HL-60 (cell line): Measurements from ENCODE around the gene NEFH.

Experiments
- DNase-seq, 2 experiments: peaks; one replicate each; pipeline ENCODE4 v3.0.0-alpha.2; 2010 to 2020; ENCODE audit warnings: low read depth in 1 of 2, low spot score in 1 of 2
- H3K27ac ChIP-seq: fragments of 250-450 bp; sonication (Bioruptor Pico); replicated peaks from 2 replicates; pipeline ENCODE4 v1.5.1; 2020; ENCODE audit warnings: mild to moderate bottlenecking, moderate library complexity
- H3K27me3 ChIP-seq: fragments of 250-450 bp; sonication (Bioruptor Pico); 2 replicates; pipeline ENCODE4 v1.5.1; 2021; ENCODE audit warnings: mild to moderate bottlenecking, moderate library complexity; ENCODE audit not compliant: insufficient read depth, poor library complexity, severe bottlenecking
- H3K4me3 ChIP-seq: replicated peaks from 2 replicates; pipeline ENCODE4 v1.5.1; 2011; ENCODE audit warnings: mild to moderate bottlenecking, control low read depth, low read length; ENCODE audit not compliant: insufficient read depth
- CTCF ChIP-seq: IDR thresholded peaks from one replicate; pipeline ENCODE4 v1.5.1; 2011; ENCODE audit warnings: low read length, control low read depth, inconsistent platforms; ENCODE audit not compliant: insufficient read depth
- GABPA ChIP-seq: IDR thresholded peaks from 2 replicates; pipeline ENCODE4 v1.6.1; 2012; ENCODE audit warnings: low read depth
- POLR2AphosphoS5 ChIP-seq: IDR thresholded peaks from 2 replicates; pipeline ENCODE4 v1.6.1; 2012; ENCODE audit warnings: low read depth
- REST ChIP-seq: IDR thresholded peaks from 2 replicates; pipeline ENCODE4 v1.6.1; 2012; ENCODE audit warnings: low read depth; ENCODE audit not compliant: insufficient replicate concordance
- SPI1 ChIP-seq: IDR thresholded peaks from 2 replicates; pipeline ENCODE4 v1.6.1; 2012; ENCODE audit warnings: low read depth, mild to moderate bottlenecking, borderline replicate concordance
- long read RNA-seq: library from polyadenylated mRNA; unstranded; transcript quantifications from one replicate; pipeline ENCODE4 v2.0.0, GENCODE V29; 2020

The NEFH gene
- long read RNA-seq = 0 reads

GRCh38 chr22:29479417-29480261 is at the start of gene NEFH:
Gene NEFH, plus strand, starts transcription at chr22:29480218. Its CDS starts 45 bp downstream, at chr22:29480263.
- no peak for DNase-seq
- Histone ChIP-seq H3K4me3 (peak within 1 kb of the TSS; percentile 35), H3K27ac (peak within 1 kb of the TSS; percentile 59), H3K27me3 (no peaks in the 10 kb centered on the region)
- TF ChIP-seq REST (no peak), GABPA (no peak), POLR2AphosphoS5 (no peak), CTCF (no peak), SPI1 (no peak)

- no peak for DNase-seq
- Histone ChIP-seq H3K27ac (no peak overlapping the region), H3K4me3 (no peak overlapping the region), H3K27me3 (peaks cover 7% of the 10 kb centered on the region)
- TF ChIP-seq SPI1 (no peak), POLR2AphosphoS5 (no peak), REST (no peak), GABPA (no peak), CTCF (no peak)
Observed at GRCh38 chr22:29431986-29432385, 48.0 kb upstream of the NEFH start.

GRCh38 chr22:29433856-29434255 is 46.2 kb upstream of the NEFH start:
- TF ChIP-seq REST = no peak
- TF ChIP-seq GABPA = no peak
- no peak for TF ChIP-seq POLR2AphosphoS5
- no peak for TF ChIP-seq CTCF
- no peak for TF ChIP-seq SPI1
- Histone ChIP-seq H3K27me3 (peaks cover 2% of the 10 kb centered on the region), H3K4me3 (no peak overlapping the region), H3K27ac (no peak overlapping the region)
- no peak for DNase-seq
